SKM-1 (cell line): ENCODE data around the gene EVX2.

Source experiments
- DNase-seq: peaks from one replicate; lab custom pipeline; 2025; ENCODE audit not compliant: unreplicated experiment; lab: John Stamatoyannopoulos, UW

Gene EVX2

DNA sequence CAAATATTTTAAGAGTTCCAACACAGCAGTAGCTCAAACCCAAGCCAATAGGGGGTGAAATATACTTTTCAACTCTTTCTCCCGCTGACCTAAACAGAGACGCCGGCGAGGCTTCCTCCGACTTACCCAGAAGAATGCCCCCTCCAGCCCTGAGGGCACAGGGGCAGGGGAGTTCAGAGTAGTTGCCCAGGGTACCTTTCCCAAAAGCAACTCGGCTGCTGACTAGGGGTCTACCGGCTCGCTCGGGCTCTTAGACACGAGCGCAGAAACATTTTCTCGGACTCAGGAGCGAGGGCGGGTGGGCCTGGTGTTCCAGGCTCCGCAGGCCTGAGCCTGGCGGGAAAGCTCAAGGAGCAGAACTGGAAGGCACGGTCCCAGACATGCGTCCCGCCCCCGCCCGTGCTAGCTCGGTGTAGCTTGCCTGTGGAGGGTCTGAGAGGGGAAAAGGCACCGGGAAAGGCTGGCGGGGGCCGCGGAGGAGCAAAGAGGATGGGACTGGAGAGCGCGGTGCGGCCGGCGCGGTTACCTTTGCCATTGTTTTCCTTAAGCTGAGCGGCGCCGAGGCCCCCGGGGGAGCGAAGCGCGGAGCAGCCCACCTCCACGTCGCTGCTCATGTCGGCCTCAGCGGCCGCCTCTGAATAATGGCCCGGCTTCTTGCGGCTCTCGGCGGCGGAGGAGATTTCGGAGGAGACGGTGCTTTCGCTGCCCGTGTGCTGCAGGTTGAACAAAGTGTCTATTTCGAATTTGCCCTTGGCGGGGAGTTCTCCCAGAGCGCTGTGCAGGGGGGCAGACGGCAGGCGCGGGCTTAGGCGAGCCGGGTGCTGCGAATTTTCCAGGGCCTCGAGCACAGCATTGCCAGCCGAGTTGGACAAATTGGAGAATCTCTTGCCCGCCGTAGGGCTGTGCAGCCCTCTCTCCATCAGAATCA is 674 bp downstream of the EVX2 start:
- no peak for DNase-seq

DNA sequence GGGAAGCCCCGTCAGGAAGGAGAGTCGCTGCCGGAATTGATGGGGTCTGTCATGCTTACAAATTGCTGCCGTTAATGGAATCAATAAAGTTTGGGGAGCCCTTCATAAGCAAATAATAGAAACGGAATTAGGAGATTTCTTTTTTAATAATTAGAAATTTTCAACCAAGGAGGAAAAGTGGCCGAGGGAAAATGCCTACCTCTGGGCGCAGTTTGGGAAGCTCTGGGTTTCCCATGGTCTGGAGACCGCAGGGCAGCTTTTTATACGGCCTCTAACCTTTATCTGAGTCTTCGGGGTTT is 1.3 kb downstream of the EVX2 start:
- DNase-seq = no peak

DNA sequence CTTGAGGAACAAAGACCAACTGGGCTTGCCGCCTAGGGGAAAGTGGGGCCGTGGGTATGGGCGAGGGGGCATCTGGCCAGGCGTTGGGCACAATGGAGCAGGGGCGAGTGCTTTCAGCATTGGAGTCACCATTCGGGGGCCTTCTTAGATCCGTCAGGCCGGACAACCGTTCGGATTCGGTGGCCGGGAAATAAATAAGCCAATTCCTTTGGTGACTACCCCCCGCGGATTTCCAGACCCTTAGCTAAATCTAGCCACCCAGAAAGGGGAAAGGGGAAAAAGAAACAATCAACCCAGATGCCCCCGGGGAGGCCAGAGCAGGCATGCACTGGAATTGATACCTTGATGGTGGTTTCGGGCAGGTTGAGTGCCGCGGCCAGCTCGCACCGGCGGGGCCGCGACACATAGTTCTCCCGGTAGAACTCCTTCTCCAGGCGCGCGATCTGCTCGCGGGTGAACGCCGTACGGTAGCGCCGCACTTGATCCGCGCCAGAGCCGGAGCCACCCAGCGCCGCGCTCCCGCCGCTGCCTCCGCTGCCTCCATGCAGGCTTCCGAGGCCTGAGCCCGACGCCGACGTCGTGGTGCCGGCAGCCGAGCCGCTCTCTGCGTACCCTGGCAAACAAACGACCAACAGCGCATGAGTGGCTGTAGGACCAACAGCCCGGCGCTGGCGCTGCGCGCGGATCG is 1.8 kb downstream of the EVX2 start:
- DNase-seq = no peak

DNA sequence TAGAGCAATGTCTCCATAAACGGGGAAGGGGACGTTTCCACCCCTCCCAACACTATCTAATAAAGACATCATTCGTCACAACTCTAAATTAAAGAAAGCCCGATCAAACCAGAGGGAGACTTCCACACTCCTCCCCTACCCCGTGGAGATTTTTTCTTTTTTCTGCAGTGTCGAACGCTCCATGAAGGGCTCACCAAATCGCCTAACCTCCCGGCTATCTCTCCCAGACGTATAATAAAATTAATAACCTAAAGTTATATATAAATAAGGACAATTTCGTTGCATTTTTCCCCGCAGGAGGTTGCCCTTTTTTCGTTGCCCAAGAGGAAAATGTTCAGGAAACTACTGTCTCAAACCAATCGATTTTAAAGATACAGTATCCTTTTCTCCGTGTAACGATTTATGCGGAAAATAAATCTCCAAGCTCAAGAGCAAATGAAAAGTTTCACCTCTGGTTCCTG is 2.4 kb downstream of the EVX2 start:
- no peak for DNase-seq

DNA sequence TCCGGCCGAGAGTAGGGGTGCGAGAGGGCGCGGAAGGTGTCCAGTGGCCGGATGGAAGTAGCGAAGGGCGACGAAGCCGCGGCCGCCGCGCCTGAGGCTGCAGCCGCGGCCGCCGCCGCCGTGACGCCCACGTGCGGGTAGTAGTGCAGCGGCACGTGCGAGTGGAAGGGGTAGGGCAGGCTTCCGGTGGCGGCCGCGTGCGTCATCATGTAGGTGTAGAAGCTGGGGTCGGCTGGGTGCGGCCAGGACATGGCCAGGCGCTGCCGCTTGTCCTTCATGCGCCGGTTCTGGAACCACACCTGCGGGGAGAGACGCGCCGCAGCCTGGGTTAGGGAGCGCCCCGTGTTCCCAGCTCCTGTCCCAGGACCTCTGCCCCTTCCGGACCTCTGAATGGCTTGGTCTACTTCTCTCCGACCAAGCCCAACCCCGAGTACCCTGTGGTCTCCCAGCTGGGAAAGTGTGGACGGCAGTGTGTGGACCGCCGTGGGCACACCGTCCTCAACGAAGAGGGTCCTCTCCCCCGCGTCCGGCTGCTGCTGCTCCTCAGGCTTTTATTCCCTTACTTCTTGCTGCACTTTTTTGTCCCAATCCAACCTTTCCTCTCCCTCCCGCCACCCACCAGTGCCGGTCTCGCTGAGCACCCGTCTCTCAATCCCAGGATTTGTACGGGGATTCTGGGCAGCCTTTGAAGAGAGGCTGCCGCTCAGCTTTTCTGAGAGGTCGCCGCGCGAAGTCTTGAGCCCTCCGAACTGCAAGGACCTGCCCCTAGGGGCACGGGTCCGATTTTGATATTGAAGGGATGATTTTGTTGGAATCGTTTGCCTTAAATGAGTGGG is 3.0 kb downstream of the EVX2 start:
- no peak for DNase-seq

- no peak for DNase-seq
Observed at GRCh38 chr2:176079831-176080539, 3.8 kb downstream of the EVX2 start.

GRCh38 chr2:176079285-176079830 is 4.4 kb downstream of the EVX2 start:
- no peak for DNase-seq

- no peak for DNase-seq
Observed at GRCh38 chr2:176078541-176079284, 5.0 kb downstream of the EVX2 start.

- no peak for DNase-seq
Observed at GRCh38 chr2:176076796-176077195, 7.0 kb downstream of the EVX2 start.

DNA sequence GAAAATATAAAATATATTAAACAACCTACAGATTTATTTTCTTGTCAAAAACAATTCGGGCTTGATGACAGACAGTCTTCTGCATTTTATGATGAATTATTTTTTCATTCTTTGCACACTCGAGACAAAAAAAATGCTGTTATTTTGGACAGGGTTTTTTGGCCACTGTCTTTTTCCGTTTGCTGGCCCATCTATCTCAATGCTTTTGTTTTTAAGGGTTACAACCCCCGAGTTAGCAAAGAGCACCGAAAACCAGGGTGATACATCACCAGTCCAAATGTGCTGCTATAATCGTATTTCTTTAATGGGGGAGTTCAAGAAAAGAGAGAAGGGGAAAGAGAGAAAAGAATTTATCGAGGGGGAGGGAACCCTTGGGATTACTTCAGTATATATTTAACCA is 7.7 kb downstream of the EVX2 start:
- DNase-seq = no peak

- no peak for DNase-seq
Observed at GRCh38 chr2:176075481-176075880, 8.3 kb downstream of the EVX2 start.

- DNase-seq = no peak
Observed at GRCh38 chr2:176074919-176075425, 8.8 kb downstream of the EVX2 start.

- DNase-seq = no peak
Observed at GRCh38 chr2:176072951-176073904, 10.5 kb downstream of the EVX2 start.

DNA sequence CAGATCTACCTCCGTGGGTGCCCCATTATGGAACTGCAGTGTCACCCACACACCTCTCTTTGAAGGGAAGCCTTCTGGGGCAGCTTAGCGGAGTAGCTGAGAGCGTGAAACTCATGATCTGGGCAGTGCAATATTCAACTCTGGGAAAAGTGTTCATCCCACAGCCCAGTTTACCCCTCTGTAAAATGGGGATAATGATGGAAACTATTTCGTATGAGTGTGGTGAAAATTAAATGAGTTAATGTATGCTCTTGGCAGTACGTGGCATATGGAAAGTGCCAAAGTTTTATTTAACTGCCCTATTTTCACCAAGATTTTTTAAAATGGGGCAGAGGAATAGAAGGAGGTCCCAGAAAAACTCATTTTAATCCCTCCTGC is 11.5 kb downstream of the EVX2 start:
- no peak for DNase-seq

DNA sequence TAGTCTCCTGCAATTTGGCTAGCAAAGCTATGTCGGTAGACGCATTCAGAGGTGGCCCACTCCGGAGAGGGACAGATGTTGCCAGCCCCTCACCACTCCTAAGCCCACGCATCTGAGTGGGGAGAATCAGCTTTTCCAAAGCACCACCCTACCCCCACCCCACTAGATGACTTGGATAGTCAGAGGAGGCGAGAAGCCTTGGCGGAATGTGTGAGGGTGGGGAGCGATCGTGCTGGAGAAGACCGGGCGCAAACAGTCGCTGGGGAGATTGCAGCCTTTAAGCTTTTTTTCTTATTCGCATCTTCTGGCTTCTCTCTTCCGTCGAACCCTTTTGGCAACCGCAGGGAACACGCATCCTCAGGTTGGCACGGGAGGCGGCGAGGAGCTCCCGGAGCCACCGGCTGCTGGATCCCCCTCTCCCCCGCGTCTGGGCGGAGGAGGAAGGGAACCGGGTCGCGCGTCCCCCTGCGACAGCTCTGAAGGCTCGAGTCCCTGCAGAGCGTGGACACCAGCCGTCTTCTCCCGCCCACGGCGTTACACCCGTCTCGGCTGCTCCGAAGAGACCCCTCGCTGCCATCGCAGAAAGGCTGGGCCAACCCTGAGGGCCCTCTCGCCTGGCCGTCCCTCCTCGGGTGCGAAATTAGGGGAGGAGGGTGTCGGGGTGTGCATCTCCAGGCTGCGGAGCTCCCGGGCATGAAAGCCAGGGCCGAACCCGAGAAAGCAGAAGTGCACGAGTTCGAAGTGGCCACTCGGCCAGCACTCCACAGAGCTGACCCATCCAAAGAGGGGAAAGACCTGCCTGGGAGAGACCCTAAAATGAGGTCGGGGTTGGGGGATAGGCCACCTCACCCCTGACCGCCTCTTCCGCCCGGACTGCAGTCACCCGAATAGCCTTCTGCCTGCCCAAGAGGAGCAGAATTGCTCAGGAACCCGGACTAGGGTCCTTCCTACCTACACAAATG is 12.2 kb downstream of the EVX2 start:
- no peak for DNase-seq

DNA sequence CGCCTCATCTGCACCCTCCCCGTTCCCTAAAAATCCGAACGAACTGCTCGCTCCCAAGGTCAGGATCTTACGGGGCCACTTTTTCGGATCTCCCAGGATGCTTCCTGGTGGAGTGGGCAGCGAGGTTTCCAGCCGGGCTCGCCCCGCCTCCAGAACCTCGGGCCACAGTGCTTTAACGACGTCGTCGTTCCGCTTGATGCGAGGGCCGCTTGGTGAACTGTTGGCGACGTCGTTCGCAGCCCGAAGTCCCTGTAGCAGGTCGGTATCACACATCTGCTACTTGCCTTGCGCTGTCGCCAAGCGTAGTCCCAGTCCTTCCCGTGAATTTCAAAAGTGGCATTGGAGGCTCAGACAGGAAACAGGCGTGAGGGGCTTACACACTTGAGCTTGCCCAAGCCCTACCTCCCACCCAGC is 15.3 kb downstream of the EVX2 start:
- no peak for DNase-seq

- DNase-seq = no peak
Observed at GRCh38 chr2:176067589-176068418, 16.0 kb downstream of the EVX2 start.
